Osteocyte (in vitro differentiated cells): ENCODE measurements around the gene COL23A1. TPM values are rescaled to one million over a fixed set of nuclear protein-coding genes. Genes with fewer than 3 reads are reported as not detected.

Experiments
- DNase-seq: peaks from one replicate; pipeline ENCODE4 v3.0.0; 2021; ENCODE audit warnings: mixed read lengths; ENCODE audit not compliant: unreplicated experiment; ENCODE audit errors: extremely low spot score
- H3K27ac Mint-ChIP-seq: one replicate; pipeline ENCODE4 v1.8.0; 2021; ENCODE audit warnings: mild to moderate bottlenecking, mixed read lengths; ENCODE audit not compliant: unreplicated experiment
- H3K27me3 Mint-ChIP-seq: one replicate; pipeline ENCODE4 v1.8.0; 2021; ENCODE audit warnings: mixed read lengths; ENCODE audit not compliant: unreplicated experiment
- H3K36me3 Mint-ChIP-seq: one replicate; pipeline ENCODE4 v1.8.0; 2021; ENCODE audit warnings: mixed read lengths; ENCODE audit not compliant: unreplicated experiment
- H3K4me1 Mint-ChIP-seq: one replicate; pipeline ENCODE4 v1.8.0; 2021; ENCODE audit warnings: mixed read lengths; ENCODE audit not compliant: unreplicated experiment
- H3K4me3 Mint-ChIP-seq: one replicate; pipeline ENCODE4 v1.8.0; 2021; ENCODE audit warnings: mild to moderate bottlenecking, moderate library complexity, mixed read lengths; ENCODE audit not compliant: unreplicated experiment
- H3K9me3 Mint-ChIP-seq: one replicate; pipeline ENCODE4 v1.8.0; 2021; ENCODE audit warnings: mixed read lengths; ENCODE audit not compliant: unreplicated experiment
- total RNA-seq: library from RNA; stranded (reverse); gene quantifications from 2 replicates; pipeline ENCODE4 v1.2.1, GENCODE V29; 2021
- TF ChIP-seq, protein P1 (sequence below): fragments of 200-600 bp; sonication (generic); IDR thresholded peaks from 2 replicates; pipeline ENCODE4 v1.5.0; 2021; ENCODE audit warnings: antibody characterized with exemption, mild to moderate bottlenecking, moderate library complexity

COL23A1 gene
- total RNA-seq, 1 donor from 2014 or later: not detected

DNA sequence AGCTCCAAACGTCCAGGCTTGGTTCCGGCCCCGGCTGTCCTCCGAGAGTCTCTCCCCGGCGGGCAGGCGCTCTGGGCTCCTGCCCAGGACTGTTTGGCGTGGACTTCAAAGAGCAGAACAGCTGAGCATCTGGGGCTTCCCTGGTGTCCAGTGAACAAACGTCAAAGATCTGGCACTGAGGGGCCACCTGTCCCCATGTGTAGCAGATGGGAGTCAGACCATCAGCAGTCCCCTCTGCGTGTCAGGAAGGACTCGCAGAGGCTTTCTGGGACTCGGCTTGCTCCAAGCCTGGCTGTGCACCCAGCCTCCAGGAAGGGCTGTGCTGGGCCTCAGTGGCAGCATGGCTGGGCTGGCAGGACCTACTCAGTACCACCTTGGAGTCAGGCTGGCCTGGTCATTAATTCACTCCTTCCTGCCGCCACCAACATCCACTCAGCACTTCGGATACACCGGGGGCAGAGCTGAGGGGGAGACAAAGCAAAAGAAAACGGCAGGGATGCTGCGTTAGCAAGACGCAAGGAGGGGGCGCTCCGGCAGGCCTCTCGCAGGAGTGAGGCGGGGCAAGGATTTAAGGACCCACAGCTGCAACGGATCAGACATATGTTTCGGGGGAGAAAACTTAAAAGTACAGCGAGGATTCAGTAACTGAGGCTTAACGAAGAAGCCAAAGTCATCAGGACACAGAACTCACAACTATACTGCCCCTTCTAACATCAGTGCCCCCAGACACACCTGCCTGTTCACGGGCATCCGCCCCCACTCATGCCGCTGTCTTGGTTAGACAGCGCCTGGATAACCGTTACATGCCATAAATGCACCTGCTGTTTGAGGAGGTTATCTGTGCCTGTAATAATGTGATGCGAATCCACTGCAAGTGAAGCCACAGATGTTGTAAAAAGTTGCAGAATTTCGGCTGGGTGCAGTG, 193.1 kb downstream of the COL23A1 start:
- TF ChIP-seq, protein P1, sequence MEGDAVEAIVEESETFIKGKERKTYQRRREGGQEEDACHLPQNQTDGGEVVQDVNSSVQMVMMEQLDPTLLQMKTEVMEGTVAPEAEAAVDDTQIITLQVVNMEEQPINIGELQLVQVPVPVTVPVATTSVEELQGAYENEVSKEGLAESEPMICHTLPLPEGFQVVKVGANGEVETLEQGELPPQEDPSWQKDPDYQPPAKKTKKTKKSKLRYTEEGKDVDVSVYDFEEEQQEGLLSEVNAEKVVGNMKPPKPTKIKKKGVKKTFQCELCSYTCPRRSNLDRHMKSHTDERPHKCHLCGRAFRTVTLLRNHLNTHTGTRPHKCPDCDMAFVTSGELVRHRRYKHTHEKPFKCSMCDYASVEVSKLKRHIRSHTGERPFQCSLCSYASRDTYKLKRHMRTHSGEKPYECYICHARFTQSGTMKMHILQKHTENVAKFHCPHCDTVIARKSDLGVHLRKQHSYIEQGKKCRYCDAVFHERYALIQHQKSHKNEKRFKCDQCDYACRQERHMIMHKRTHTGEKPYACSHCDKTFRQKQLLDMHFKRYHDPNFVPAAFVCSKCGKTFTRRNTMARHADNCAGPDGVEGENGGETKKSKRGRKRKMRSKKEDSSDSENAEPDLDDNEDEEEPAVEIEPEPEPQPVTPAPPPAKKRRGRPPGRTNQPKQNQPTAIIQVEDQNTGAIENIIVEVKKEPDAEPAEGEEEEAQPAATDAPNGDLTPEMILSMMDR: no peak
- Mint-ChIP-seq H3K9me3 (peaks cover 4% of the 10 kb centered on the region), H3K36me3 (no peaks in the 10 kb centered on the region)

DNA sequence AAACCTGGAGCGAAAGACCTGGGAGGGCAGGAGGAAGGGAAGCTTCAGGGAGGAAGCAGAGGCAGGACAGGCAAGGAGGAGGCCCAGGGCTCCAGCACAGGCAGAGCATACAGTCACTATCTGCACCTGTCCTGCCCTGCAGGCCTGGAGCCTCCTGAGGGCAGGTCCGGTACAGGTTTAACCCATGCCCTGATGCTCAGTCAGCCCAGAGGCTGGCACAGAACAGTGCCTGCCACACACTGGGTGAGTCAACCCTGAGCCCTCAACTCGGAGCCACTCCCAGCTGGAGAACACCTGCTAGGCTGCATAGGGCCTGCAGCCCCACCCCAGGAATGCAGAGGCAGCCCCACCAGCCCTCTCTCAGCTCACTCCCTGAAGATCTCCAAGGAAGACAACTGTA, 196.1 kb downstream of the COL23A1 start:
- Mint-ChIP-seq H3K36me3 (no peaks in the 10 kb centered on the region), H3K27ac (no peak overlapping the region), H3K27me3 (no peaks in the 10 kb centered on the region), H3K4me1 (no peaks in the 10 kb centered on the region), H3K4me3 (no peak overlapping the region), H3K9me3 (no peaks in the 10 kb centered on the region)
- DNase-seq: no peak
- TF ChIP-seq, protein P1: no peak

More for the DNA sequence above, 193.1 kb downstream of the COL23A1 start:
- H3K4me3 Mint-ChIP-seq: no peak overlapping the region
- DNase-seq: no peak
- H3K27ac Mint-ChIP-seq: no peak overlapping the region
- no peaks in the 10 kb centered on the region for H3K4me1 Mint-ChIP-seq
- H3K27me3 Mint-ChIP-seq: no peaks in the 10 kb centered on the region

GRCh38 chr5:178392931-178393394, 197.2 kb downstream of the COL23A1 start:
- Mint-ChIP-seq H3K36me3 (no peaks in the 10 kb centered on the region), H3K4me1 (no peaks in the 10 kb centered on the region), H3K27ac (no peak overlapping the region), H3K9me3 (no peaks in the 10 kb centered on the region), H3K27me3 (no peaks in the 10 kb centered on the region), H3K4me3 (no peak overlapping the region)
- TF ChIP-seq, protein P1: no peak
- no peak for DNase-seq

DNA sequence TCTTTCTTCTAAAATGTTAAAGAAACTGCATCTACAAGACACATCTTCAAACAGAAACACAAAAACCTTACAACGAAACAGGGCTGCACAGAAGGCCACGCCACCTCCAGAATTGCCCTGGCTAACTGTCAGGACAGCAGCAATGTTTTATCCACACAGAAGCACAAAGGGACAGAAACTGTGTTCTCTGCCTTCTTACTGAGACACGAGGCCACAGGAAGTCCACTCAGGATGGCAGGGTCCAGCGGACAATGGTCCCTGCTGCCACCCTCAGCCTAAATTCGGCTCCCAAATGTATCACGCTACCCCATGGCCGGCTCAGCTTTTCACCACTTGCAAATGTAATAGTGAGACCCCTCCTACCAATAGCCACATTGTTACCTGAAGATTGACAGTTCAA, 197.8 kb downstream of the COL23A1 start:
- TF ChIP-seq, protein P1: no peak
- H3K4me1 Mint-ChIP-seq: no peaks in the 10 kb centered on the region
- no peaks in the 10 kb centered on the region for H3K9me3 Mint-ChIP-seq
- no peak for DNase-seq
- H3K27me3 Mint-ChIP-seq: no peaks in the 10 kb centered on the region
- no peaks in the 10 kb centered on the region for H3K36me3 Mint-ChIP-seq
- H3K27ac Mint-ChIP-seq: no peak overlapping the region
- H3K4me3 Mint-ChIP-seq: no peak overlapping the region

DNA sequence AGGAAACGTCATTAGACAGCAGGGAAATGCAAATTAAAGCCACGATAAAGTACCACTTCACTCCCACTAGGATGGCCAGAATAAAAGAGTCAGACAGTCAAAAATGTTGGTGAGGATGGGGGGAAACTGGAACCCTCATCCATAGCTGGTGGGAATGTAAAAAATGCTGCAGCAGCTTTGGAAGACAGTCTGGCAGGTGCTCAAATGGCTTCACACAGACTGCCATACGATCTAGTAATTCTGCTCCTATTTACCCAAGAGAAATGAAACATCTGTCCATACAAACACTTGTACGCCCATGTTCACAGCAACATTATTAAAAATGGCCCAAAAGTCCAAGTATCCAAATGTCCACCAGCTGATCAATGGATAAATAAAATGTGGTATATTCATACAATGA, 198.7 kb downstream of the COL23A1 start:
- Mint-ChIP-seq H3K27me3 (no peaks in the 10 kb centered on the region), H3K4me1 (no peaks in the 10 kb centered on the region), H3K27ac (no peak overlapping the region), H3K4me3 (no peak overlapping the region), H3K36me3 (no peaks in the 10 kb centered on the region), H3K9me3 (no peaks in the 10 kb centered on the region)
- no peak for DNase-seq
- TF ChIP-seq, protein P1: no peak
